HEK293 (cell line): ENCODE results near the gene VPS13D.

ENCODE experiments used
- CTCF ChIA-PET: fragments of 350-600 bp; formaldehyde crosslinking; extraction: SDS; loops from one replicate; lab custom pipeline; 2021; ENCODE audit warnings: antibody characterized with exemption; lab: Yijun Ruan, JAX
- POLR2A ChIA-PET: fragments of 300-600 bp; formaldehyde crosslinking; extraction: SDS; loops from one replicate; lab custom pipeline; 2020; ENCODE audit warnings: antibody characterized with exemption, inconsistent platforms; lab: Yijun Ruan, JAX
- H3K27ac ChIP-seq: fragments of 200-500 bp; sonication (Bioruptor generic); 2 replicates; pipeline ENCODE4 v1.5.1; 2014; ENCODE audit warnings: low read depth, low read length, control low read depth, inconsistent platforms; ENCODE audit errors: extremely low read depth
- H3K36me3 ChIP-seq, 2 experiments: fragments of 200-500 bp in 1 of 2; sonication (Bioruptor generic) in 1 of 2; 1 replicate in 1 of 2; 2 replicates in 1 of 2; pipeline ENCODE4 v1.5.1; 2014 to 2017; ENCODE audit warnings: inconsistent platforms in 2 of 2, low read length in 2 of 2; ENCODE audit not compliant: control insufficient read depth in 2 of 2, insufficient read depth in 1 of 2
- H3K4me1 ChIP-seq: fragments of 200-500 bp; sonication (Bioruptor generic); 2 replicates; pipeline ENCODE4 v1.5.1; 2014; ENCODE audit warnings: mild to moderate bottlenecking, low read length, inconsistent platforms; ENCODE audit not compliant: control insufficient read depth, insufficient read depth
- H3K4me3 ChIP-seq: 2 replicates; pipeline ENCODE4 v1.5.1; 2011; ENCODE audit warnings: low read depth, mild to moderate bottlenecking, control low read depth, low read length, moderate library complexity
- H3K9me3 ChIP-seq: fragments of 200-500 bp; sonication (Bioruptor generic); 2 replicates; pipeline ENCODE4 v1.5.1; 2014; ENCODE audit warnings: low read depth, low read length, inconsistent platforms; ENCODE audit not compliant: control insufficient read depth, insufficient read depth
- KLF16 ChIP-seq: fragments of 450-650 bp; formaldehyde crosslinking; IDR thresholded peaks from 2 replicates; pipeline ENCODE4 v1.5.1; 2017; ENCODE audit warnings: missing biosample characterization, missing genetic modification characterization
- SCRT1 ChIP-seq: fragments of 450-650 bp; formaldehyde crosslinking; IDR thresholded peaks from 2 replicates; pipeline ENCODE4 v1.5.1; 2016; ENCODE audit warnings: missing biosample characterization, missing genetic modification characterization, borderline replicate concordance
- ZBTB44 ChIP-seq: fragments of 450-650 bp; IDR thresholded peaks from 2 replicates; pipeline ENCODE4 v1.5.1; 2018; ENCODE audit warnings: missing biosample characterization, mild to moderate bottlenecking, missing genetic modification characterization
- ZEB2 ChIP-seq: fragments of 450-650 bp; formaldehyde crosslinking; IDR thresholded peaks from 2 replicates; pipeline ENCODE4 v1.5.1; 2016; ENCODE audit warnings: missing biosample characterization, missing genetic modification characterization
- ZNF138 ChIP-seq: fragments of 450-650 bp; formaldehyde crosslinking; IDR thresholded peaks from 2 replicates; pipeline ENCODE4 v1.5.1; 2016; ENCODE audit warnings: missing biosample characterization, missing genetic modification characterization, borderline replicate concordance
- ZNF157 ChIP-seq: fragments of 450-650 bp; formaldehyde crosslinking; IDR thresholded peaks from 2 replicates; pipeline ENCODE4 v1.5.1; 2016; ENCODE audit warnings: missing biosample characterization, missing genetic modification characterization
- ZNF184 ChIP-seq: fragments of 450-650 bp; IDR thresholded peaks from 2 replicates; pipeline ENCODE4 v1.5.1; 2018; ENCODE audit warnings: missing biosample characterization, mild to moderate bottlenecking, missing genetic modification characterization
- ZNF2 ChIP-seq: fragments of 450-650 bp; formaldehyde crosslinking; IDR thresholded peaks from 2 replicates; pipeline ENCODE4 v1.5.1; 2016; ENCODE audit warnings: missing biosample characterization, missing genetic modification characterization
- ZNF248 ChIP-seq: fragments of 450-650 bp; formaldehyde crosslinking; IDR thresholded peaks from 2 replicates; pipeline ENCODE4 v1.5.1; 2017; ENCODE audit warnings: missing biosample characterization, missing genetic modification characterization
- ZNF26 ChIP-seq: fragments of 450-650 bp; formaldehyde crosslinking; IDR thresholded peaks from 2 replicates; pipeline ENCODE4 v1.5.1; 2016; ENCODE audit warnings: missing biosample characterization, missing genetic modification characterization
- ZNF600 ChIP-seq: fragments of 450-650 bp; formaldehyde crosslinking; IDR thresholded peaks from 2 replicates; pipeline ENCODE4 v1.5.1; 2016; ENCODE audit warnings: missing biosample characterization, missing genetic modification characterization
- ZNF830 ChIP-seq: fragments of 450-650 bp; IDR thresholded peaks from 2 replicates; pipeline ENCODE4 v1.5.0; 2018; ENCODE audit warnings: missing biosample characterization, missing genetic modification characterization, low read depth, mild to moderate bottlenecking, moderate library complexity
- ZNF837 ChIP-seq: fragments of 450-650 bp; formaldehyde crosslinking; IDR thresholded peaks from 2 replicates; pipeline ENCODE4 v1.5.1; 2016; ENCODE audit warnings: missing biosample characterization, missing genetic modification characterization
- TF ChIP-seq, protein P1 (sequence below): fragments of 450-650 bp; formaldehyde crosslinking; IDR thresholded peaks from 2 replicates; pipeline ENCODE4 v1.5.0; 2017; ENCODE audit warnings: missing biosample characterization, missing genetic modification characterization, borderline replicate concordance
- TF ChIP-seq, protein P2 (sequence below): sonication (generic); formaldehyde crosslinking; IDR thresholded peaks from 2 replicates; pipeline ENCODE4 v1.8.1; 2022; ENCODE audit warnings: mild to moderate bottlenecking, moderate library complexity, missing genetic modification reagents
- TF ChIP-seq, protein P3 (sequence below): fragments of 450-650 bp; formaldehyde crosslinking; IDR thresholded peaks from 2 replicates; pipeline ENCODE4 v1.5.1; 2017; ENCODE audit warnings: missing biosample characterization, missing genetic modification characterization
- TF ChIP-seq, protein P4 (sequence below): fragments of 450-650 bp; IDR thresholded peaks from 2 replicates; pipeline ENCODE4 v1.5.1; 2018; ENCODE audit warnings: missing biosample characterization, missing genetic modification characterization

Gene VPS13D

DNA sequence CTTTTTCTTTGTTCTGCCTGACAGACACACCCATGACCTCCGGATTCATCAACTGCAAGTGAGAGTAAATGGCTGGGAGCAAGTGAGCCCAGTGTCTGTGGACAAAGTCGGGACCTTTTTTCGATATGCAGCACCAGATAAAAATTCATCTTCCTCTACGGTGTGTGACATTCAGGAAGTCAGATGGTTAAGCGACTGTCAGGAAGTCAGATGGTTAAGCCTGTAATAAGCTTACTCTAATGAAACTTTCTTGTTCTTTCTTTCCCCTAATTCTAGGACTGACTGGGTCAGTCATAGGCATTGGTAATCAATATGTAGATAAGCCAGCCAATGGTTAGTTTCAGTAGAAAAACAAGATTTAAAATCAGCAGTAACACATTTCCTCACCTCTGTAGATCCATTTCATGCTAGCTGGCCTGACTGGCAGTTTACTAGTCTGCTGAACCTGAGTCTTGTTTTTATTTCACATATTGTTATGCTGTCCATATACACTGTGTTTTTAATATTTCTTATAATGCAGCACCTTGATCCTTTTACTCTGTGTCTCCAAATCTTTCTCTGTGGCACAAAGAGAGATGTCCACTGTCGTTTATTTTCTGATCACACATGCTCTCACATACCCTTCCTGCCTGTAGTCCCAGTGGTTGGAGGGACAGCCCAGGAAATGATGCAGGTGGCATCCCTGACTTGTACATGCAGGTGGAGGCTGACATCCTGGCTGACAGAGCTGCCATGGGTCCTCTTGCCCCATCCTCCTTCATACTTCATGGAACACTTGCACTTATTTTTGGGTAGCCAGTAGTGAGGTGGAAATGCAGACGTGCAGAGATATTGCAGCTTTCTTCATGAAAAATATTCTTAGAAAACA, 115.8 kb downstream of the VPS13D start:
- no peaks in the 10 kb centered on the region for H3K9me3 ChIP-seq
- ChIA-PET POLR2A (no interaction called here), CTCF (no interaction called here)
- TF ChIP-seq ZNF837 (tag by site-specific recombination): no peak
- H3K27ac ChIP-seq: no peak overlapping the region
- H3K36me3 ChIP-seq: peaks cover 22 to 79% of the 10 kb centered on the region in 2 experiments
- no peak overlapping the region for H3K4me3 ChIP-seq
- peaks cover under 1% of the 10 kb centered on the region; the same call in 1 of the 2 replicates for H3K4me1 ChIP-seq

DNA sequence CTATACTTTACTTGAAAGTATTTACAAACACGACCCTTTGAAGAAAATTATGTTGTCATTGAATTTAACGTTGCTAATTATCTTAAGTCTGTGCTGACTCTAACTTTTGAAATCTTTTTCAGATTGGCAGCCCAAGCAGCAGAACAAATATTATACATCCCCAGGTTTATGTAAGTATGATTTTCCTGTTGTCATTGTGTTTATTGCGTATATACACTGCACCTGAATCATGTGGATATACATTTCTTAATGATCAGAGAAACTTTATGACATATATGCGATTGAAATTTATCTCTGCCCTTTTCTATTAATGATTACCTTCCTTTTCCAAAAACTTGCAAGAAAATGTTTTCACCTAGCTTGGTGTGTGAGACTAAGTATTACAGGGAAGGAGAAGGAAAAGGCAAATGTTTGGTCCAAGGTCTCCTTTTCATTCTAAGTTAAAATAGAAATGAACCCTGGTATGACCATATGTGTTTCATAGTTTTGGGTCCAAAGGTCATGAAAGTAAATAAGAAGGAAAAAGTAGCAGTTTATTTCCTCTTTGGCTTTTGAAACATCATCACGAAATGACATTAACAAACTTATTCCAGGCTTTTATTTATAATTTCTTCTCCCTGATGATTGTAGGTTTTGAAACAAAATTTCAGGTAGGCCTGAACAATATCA, 116.8 kb downstream of the VPS13D start:
- H3K9me3 ChIP-seq: no peaks in the 10 kb centered on the region
- H3K4me3 ChIP-seq: no peak overlapping the region
- CTCF ChIA-PET: no interaction called here
- no peak for TF ChIP-seq KLF16
- TF ChIP-seq, protein P1, sequence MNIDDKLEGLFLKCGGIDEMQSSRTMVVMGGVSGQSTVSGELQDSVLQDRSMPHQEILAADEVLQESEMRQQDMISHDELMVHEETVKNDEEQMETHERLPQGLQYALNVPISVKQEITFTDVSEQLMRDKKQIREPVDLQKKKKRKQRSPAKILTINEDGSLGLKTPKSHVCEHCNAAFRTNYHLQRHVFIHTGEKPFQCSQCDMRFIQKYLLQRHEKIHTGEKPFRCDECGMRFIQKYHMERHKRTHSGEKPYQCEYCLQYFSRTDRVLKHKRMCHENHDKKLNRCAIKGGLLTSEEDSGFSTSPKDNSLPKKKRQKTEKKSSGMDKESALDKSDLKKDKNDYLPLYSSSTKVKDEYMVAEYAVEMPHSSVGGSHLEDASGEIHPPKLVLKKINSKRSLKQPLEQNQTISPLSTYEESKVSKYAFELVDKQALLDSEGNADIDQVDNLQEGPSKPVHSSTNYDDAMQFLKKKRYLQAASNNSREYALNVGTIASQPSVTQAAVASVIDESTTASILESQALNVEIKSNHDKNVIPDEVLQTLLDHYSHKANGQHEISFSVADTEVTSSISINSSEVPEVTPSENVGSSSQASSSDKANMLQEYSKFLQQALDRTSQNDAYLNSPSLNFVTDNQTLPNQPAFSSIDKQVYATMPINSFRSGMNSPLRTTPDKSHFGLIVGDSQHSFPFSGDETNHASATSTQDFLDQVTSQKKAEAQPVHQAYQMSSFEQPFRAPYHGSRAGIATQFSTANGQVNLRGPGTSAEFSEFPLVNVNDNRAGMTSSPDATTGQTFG (tag by site-specific recombination): no peak
- TF ChIP-seq, all 188 proteins: peak for 0
- H3K36me3 ChIP-seq: peaks cover 32 to 82% of the 10 kb centered on the region in 2 experiments
- H3K27ac ChIP-seq: no peak overlapping the region
- no peaks in the 10 kb centered on the region for H3K4me1 ChIP-seq
- POLR2A ChIA-PET: no interaction called here

DNA sequence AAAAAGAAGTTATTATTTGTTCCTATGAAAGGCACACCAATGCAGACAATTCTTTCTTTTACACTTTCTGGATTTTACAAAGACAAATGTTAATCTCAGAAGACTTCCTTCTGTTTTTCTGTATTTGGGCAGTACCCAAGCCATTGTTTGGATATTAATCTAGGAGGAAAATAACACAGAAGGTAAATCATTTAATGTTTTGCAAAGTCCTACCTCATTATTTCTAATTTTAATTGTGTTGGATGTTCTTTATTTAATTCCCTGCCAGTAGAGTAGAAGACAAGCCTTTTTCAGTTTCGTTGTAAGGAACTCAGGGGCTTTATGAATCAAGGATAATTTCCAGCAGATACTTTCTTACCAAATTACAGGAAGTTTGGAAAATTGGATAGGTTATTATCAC, 118.3 kb downstream of the VPS13D start:
- Histone ChIP-seq H3K9me3 (no peaks in the 10 kb centered on the region), H3K4me3 (no peak overlapping the region), H3K36me3 (peaks cover 38 to 77% of the 10 kb centered on the region in 2 experiments), H3K27ac (no peak overlapping the region), H3K4me1 (no peaks in the 10 kb centered on the region)
- POLR2A ChIA-PET: no interaction called here
- CTCF ChIA-PET: no interaction called here
- TF ChIP-seq ZEB2 (tag by site-specific recombination) (no peak), ZNF184 (no peak), ZNF248 (tag by site-specific recombination) (no peak), ZNF830 (no peak), ZNF157 (tag by site-specific recombination) (no peak), ZNF2 (tag by site-specific recombination) (no peak), ZNF600 (tag by site-specific recombination) (no peak), ZNF138 (no peak), ZBTB44 (tag by site-specific recombination) (no peak), SCRT1 (no peak), ZNF26 (no peak)
- TF ChIP-seq, protein P2, sequence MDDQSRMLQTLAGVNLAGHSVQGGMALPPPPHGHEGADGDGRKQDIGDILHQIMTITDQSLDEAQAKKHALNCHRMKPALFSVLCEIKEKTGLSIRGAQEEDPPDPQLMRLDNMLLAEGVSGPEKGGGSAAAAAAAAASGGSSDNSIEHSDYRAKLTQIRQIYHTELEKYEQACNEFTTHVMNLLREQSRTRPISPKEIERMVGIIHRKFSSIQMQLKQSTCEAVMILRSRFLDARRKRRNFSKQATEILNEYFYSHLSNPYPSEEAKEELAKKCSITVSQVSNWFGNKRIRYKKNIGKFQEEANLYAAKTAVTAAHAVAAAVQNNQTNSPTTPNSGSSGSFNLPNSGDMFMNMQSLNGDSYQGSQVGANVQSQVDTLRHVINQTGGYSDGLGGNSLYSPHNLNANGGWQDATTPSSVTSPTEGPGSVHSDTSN (CRISPR knock-in tag): no peak
- TF ChIP-seq, protein P3, sequence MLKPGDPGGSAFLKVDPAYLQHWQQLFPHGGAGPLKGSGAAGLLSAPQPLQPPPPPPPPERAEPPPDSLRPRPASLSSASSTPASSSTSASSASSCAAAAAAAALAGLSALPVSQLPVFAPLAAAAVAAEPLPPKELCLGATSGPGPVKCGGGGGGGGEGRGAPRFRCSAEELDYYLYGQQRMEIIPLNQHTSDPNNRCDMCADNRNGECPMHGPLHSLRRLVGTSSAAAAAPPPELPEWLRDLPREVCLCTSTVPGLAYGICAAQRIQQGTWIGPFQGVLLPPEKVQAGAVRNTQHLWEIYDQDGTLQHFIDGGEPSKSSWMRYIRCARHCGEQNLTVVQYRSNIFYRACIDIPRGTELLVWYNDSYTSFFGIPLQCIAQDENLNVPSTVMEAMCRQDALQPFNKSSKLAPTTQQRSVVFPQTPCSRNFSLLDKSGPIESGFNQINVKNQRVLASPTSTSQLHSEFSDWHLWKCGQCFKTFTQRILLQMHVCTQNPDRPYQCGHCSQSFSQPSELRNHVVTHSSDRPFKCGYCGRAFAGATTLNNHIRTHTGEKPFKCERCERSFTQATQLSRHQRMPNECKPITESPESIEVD (tag by site-specific recombination): no peak
- TF ChIP-seq, protein P4, sequence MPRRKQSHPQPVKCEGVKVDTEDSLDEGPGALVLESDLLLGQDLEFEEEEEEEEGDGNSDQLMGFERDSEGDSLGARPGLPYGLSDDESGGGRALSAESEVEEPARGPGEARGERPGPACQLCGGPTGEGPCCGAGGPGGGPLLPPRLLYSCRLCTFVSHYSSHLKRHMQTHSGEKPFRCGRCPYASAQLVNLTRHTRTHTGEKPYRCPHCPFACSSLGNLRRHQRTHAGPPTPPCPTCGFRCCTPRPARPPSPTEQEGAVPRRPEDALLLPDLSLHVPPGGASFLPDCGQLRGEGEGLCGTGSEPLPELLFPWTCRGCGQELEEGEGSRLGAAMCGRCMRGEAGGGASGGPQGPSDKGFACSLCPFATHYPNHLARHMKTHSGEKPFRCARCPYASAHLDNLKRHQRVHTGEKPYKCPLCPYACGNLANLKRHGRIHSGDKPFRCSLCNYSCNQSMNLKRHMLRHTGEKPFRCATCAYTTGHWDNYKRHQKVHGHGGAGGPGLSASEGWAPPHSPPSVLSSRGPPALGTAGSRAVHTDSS (tag by site-specific recombination): no peak
